Liver (tissue), 9 donors: ENCODE data around the gene WRNIP1. TPM values are rescaled to one million over a fixed set of nuclear protein-coding genes. Genes with fewer than 3 reads are reported as not detected.

Experiments used
- DNase-seq: peaks from one replicate; pipeline ENCODE4 v3.0.0-alpha.2; 2017; ENCODE audit warnings: low spot score
- H3K27ac ChIP-seq, 2 donors: one replicate each; pipeline ENCODE4 v1.7.0; 2013; ENCODE audit warnings: inconsistent platforms in 2 of 2, low read length in 2 of 2, control low read depth in 1 of 2, low read depth in 1 of 2, mild to moderate bottlenecking in 1 of 2
- H3K27me3 ChIP-seq, 4 donors: one replicate each; pipeline versions ENCODE4 v1.6.1 to v1.7.0; 2013; ENCODE audit warnings: low read length in 3 of 4, inconsistent platforms in 1 of 4, mild to moderate bottlenecking in 1 of 4, moderate library complexity in 1 of 4; ENCODE audit not compliant: control insufficient read depth in 4 of 4, insufficient read depth in 4 of 4
- H3K36me3 ChIP-seq, 4 donors: one replicate each; pipeline versions ENCODE4 v1.6.1 to v1.7.0; 2013; ENCODE audit warnings: low read length in 3 of 4, mild to moderate bottlenecking in 3 of 4, low read depth in 1 of 4, moderate library complexity in 1 of 4; ENCODE audit not compliant: control insufficient read depth in 4 of 4, insufficient read depth in 3 of 4
- H3K4me1 ChIP-seq, 4 donors: one replicate each; pipeline versions ENCODE4 v1.6.1 to v1.7.0; 2013; ENCODE audit warnings: low read length in 3 of 4, mild to moderate bottlenecking in 3 of 4, moderate library complexity in 1 of 4; ENCODE audit not compliant: control insufficient read depth in 4 of 4, insufficient read depth in 4 of 4
- H3K4me3 ChIP-seq, 3 donors: one replicate each; pipeline versions ENCODE4 v1.6.1 to v1.7.0; 2013; ENCODE audit warnings: low read length in 3 of 3, control low read depth in 1 of 3, low read depth in 1 of 3, mild to moderate bottlenecking in 1 of 3
- H3K9ac ChIP-seq, 2 donors: one replicate each; pipeline ENCODE4 v1.7.0; 2013; ENCODE audit warnings: low read length in 2 of 2, mild to moderate bottlenecking in 2 of 2, moderate library complexity in 2 of 2, control low read depth in 1 of 2, low read depth in 1 of 2
- H3K9me3 ChIP-seq, 4 donors: one replicate each; pipeline versions ENCODE4 v1.6.1 to v1.7.0; 2013; ENCODE audit warnings: low read length in 3 of 4; ENCODE audit not compliant: control insufficient read depth in 4 of 4
- ATF3 ChIP-seq: IDR thresholded peaks from 2 replicates; pipeline ENCODE4 v1.6.1; 2016; ENCODE audit warnings: antibody characterized with exemption
- EGR1 ChIP-seq, 2 donors: IDR thresholded peaks; 2 replicates each; pipeline ENCODE4 v1.6.1; 2016 to 2018; ENCODE audit warnings: antibody characterized with exemption in 2 of 2, low read depth in 2 of 2
- FOXA1 ChIP-seq: IDR thresholded peaks from 2 replicates; pipeline ENCODE4 v1.6.1; 2016; ENCODE audit warnings: antibody characterized with exemption
- FOXA2 ChIP-seq: IDR thresholded peaks from 2 replicates; pipeline ENCODE4 v1.6.1; 2016; ENCODE audit warnings: antibody characterized with exemption
- GABPA ChIP-seq, 2 donors: IDR thresholded peaks in 1 of 2; conservative IDR thresholded peaks in 1 of 2; 2 replicates each; pipeline ENCODE4 v1.6.1; 2016; ENCODE audit warnings: antibody characterized with exemption in 2 of 2, mild to moderate bottlenecking in 1 of 2, moderate library complexity in 1 of 2
- HNF4A ChIP-seq, 2 donors: conservative IDR thresholded peaks; 2 replicates each; pipeline ENCODE4 v1.6.1; 2016; ENCODE audit warnings: antibody characterized with exemption in 2 of 2, mild to moderate bottlenecking in 2 of 2
- JUND ChIP-seq, 2 donors: IDR thresholded peaks; 2 replicates each; pipeline ENCODE4 v1.6.1; 2016; ENCODE audit warnings: antibody characterized with exemption in 2 of 2
- MAX ChIP-seq: IDR thresholded peaks from 2 replicates; pipeline ENCODE4 v1.6.1; 2016; ENCODE audit warnings: antibody characterized with exemption
- NR2F2 ChIP-seq: IDR thresholded peaks from 2 replicates; pipeline ENCODE4 v1.6.1; 2016; ENCODE audit warnings: antibody characterized with exemption
- RAD21 ChIP-seq, 2 donors: IDR thresholded peaks; 2 replicates each; pipeline ENCODE4 v1.6.1; 2016; ENCODE audit warnings: antibody characterized with exemption in 2 of 2, mild to moderate bottlenecking in 2 of 2
- REST ChIP-seq: IDR thresholded peaks from 2 replicates; pipeline ENCODE4 v1.6.1; 2016; ENCODE audit warnings: antibody characterized with exemption, mild to moderate bottlenecking
- RXRA ChIP-seq, 2 donors: IDR thresholded peaks; 2 replicates each; pipeline ENCODE4 v1.6.1; 2017 to 2018; ENCODE audit warnings: antibody characterized with exemption in 2 of 2, mild to moderate bottlenecking in 1 of 2
- SP1 ChIP-seq: IDR thresholded peaks from 2 replicates; pipeline ENCODE4 v1.6.1; 2018; ENCODE audit warnings: antibody characterized with exemption, mild to moderate bottlenecking
- YY1 ChIP-seq: IDR thresholded peaks from 2 replicates; pipeline ENCODE4 v1.6.1; 2016; ENCODE audit warnings: antibody characterized with exemption, mild to moderate bottlenecking
- ZBTB33 ChIP-seq: IDR thresholded peaks from 2 replicates; pipeline ENCODE4 v1.6.1; 2016; ENCODE audit warnings: antibody characterized with exemption
- WGBS: extraction: QIAGEN DNeasy Blood & Tissue Kit; methylation state at CpG from one replicate; pipeline ENCODE4 v1.1.7; 2013; 5-methylcytosine and 5-hydroxymethylcytosine counted together
- polyA plus RNA-seq, 2 donors: library from polyadenylated mRNA; stranded (reverse) in 1 of 2; unstranded in 1 of 2; fragments of 200-250 nt in 1 of 2; fragments of >200 nt in 1 of 2; fragmentation: Nextera tagmentation in 1 of 2; extraction: Ambion mirVana in 1 of 2; gene quantifications; one replicate each; pipeline versions ENCODE4 v1.2.1 to v1.2.3, GENCODE V29; 2013 to 2015
- total RNA-seq, 2 donors: library from RNA; depleted of rRNA; stranded (reverse); fragments of >200 nt; gene quantifications; one replicate each; pipeline ENCODE4 v1.2.3, GENCODE V29; 2014
- donor health status: healthy.
- donor health status: healthy.
- donor health status: healthy.
- donor health status: healthy.
- donor health status: healthy.

Gene WRNIP1
- total and polyA plus RNA-seq, 4 donors = 10.0 to 32.7 (median 23.9) TPM

- DNase-seq = peak; percentile 73
- Histone ChIP-seq H3K27ac (peak overlapping the region; percentile 94), H3K9ac (peak overlapping the region; percentile 63 to 88), H3K27me3 (no peaks in the 10 kb centered on the region), H3K4me3 (peak overlapping the region; percentile 87 to 96 (median 92)), H3K4me1 (peaks cover 4 to 32% (median 24%) of the 10 kb centered on the region in 4 donors), H3K36me3 (peaks cover 0 to 3% (median under 1%) of the 10 kb centered on the region in 4 donors), H3K9me3 (no peaks in the 10 kb centered on the region)
- TF ChIP-seq YY1 (peak; percentile 14), GABPA (IDR thresholded peaks at IDR 0.05 in 1 of 2, conservative IDR thresholded peaks at IDR 0.05 in 1 of 2) (no peak)
- WGBS = under 1% methylated on average over 91 of the region's 91 CpGs
Measured at GRCh38 chr6:2765896-2766766, 938 bp downstream of the WRNIP1 start.

GRCh38 chr6:2766767-2767656 lies 1.8 kb downstream of the WRNIP1 start:
- no peaks in the 10 kb centered on the region for H3K27me3 ChIP-seq
- TF ChIP-seq ATF3 = no peak
- no peak for TF ChIP-seq GABPA (IDR thresholded peaks at IDR 0.05 in 1 of 2, conservative IDR thresholded peaks at IDR 0.05 in 1 of 2)
- no peak for TF ChIP-seq HNF4A (conservative IDR thresholded peaks at IDR 0.05)
- no peak for TF ChIP-seq NR2F2
- TF ChIP-seq FOXA1 = no peak
- TF ChIP-seq RAD21 (IDR thresholded peaks at IDR 0.05) = no peak
- no peak for TF ChIP-seq FOXA2
- TF ChIP-seq EGR1 (IDR thresholded peaks at IDR 0.05; ENCODE audit: low read depth in 2 of 2) = no peak
- no peak for TF ChIP-seq ZBTB33
- no peak for TF ChIP-seq SP1
- TF ChIP-seq RXRA (IDR thresholded peaks at IDR 0.05) = no peak
- TF ChIP-seq REST = no peak
- TF ChIP-seq YY1 = no peak
- no peak for TF ChIP-seq JUND (IDR thresholded peaks at IDR 0.05)
- TF ChIP-seq MAX = no peak
- DNase-seq = no peak
- H3K36me3 ChIP-seq = peaks cover 0 to 3% (median under 1%) of the 10 kb centered on the region in 4 donors
- peaks cover 4 to 36% (median 25%) of the 10 kb centered on the region in 4 donors for H3K4me1 ChIP-seq
- H3K9me3 ChIP-seq = no peaks in the 10 kb centered on the region
- H3K27ac ChIP-seq = no peak overlapping the region
- 28% methylated on average over 13 of the region's 13 CpGs for WGBS
- H3K4me3 ChIP-seq = peak overlapping the region; percentile 87 to 96 (median 92)
- H3K9ac ChIP-seq = peak overlapping the region; percentile 63 to 88
